OCI-LY7 (cell line): Measurements from ENCODE around the gene ELAVL2. TPM values are rescaled to one million over a fixed set of nuclear protein-coding genes. Genes with fewer than 3 reads are reported as not detected.

Experiments used
- BruUV-seq: library from RNA; stranded (reverse); fragments of 400-500 nt; replicated peaks from 2 replicates; lab custom pipeline; 2021; lab: Mats Ljungman, UMichigan
- CTCF ChIA-PET: fragments of 300-600 bp; sonication (Branson Sonifier 250); formaldehyde crosslinking; loops from one replicate; lab custom pipeline; 2022; ENCODE audit warnings: antibody characterized with exemption; ENCODE audit not compliant: unreplicated experiment; lab: Charles Lee
- POLR2A ChIA-PET: fragments of 300-600 bp; sonication (Branson Sonifier 250); formaldehyde crosslinking; loops from one replicate; lab custom pipeline; 2022; ENCODE audit warnings: antibody characterized with exemption; lab: Charles Lee
- DNase-seq: peaks from one replicate; pipeline ENCODE4 v3.0.0-alpha.2; 2015; ENCODE audit warnings: low spot score
- H2AFZ ChIP-seq: fragments of 200-600 bp; sonication (generic), shearing (Covaris generic); 2 replicates; pipeline ENCODE4 v1.6.1; 2014; ENCODE audit warnings: mild to moderate bottlenecking, antibody characterized with exemption, low read length, moderate library complexity
- H3K27ac ChIP-seq: fragments of 200-600 bp; sonication (generic); 2 replicates; pipeline ENCODE4 v1.5.1; 2014; ENCODE audit warnings: mixed run types, low read depth, mild to moderate bottlenecking, moderate library complexity, low read length, inconsistent platforms; ENCODE audit not compliant: poor library complexity, severe bottlenecking
- H3K36me3 ChIP-seq: fragments of 200-600 bp; sonication (generic); 2 replicates; pipeline ENCODE4 v1.6.1; 2014; ENCODE audit warnings: mild to moderate bottlenecking, antibody characterized with exemption, low read length, moderate library complexity, mixed read lengths; ENCODE audit not compliant: insufficient read depth
- H3K4me1 ChIP-seq: fragments of 200-600 bp; sonication (generic); 2 replicates; pipeline ENCODE4 v1.5.1; 2014; ENCODE audit warnings: mild to moderate bottlenecking, low read length; ENCODE audit not compliant: insufficient read depth, poor library complexity, severe bottlenecking
- H3K4me2 ChIP-seq: fragments of 200-600 bp; sonication (generic); 2 replicates; pipeline ENCODE4 v1.6.1; 2014; ENCODE audit warnings: mild to moderate bottlenecking, low read length
- H3K4me3 ChIP-seq: fragments of 200-600 bp; sonication (generic); 2 replicates; pipeline ENCODE4 v1.5.1; 2014; ENCODE audit warnings: mild to moderate bottlenecking, low read depth, low read length; ENCODE audit not compliant: poor library complexity, severe bottlenecking
- H3K79me2 ChIP-seq: fragments of 200-600 bp; sonication (generic); 2 replicates; pipeline ENCODE4 v1.6.1; 2016; ENCODE audit warnings: low read depth, mild to moderate bottlenecking, low read length, moderate library complexity, mixed read lengths; ENCODE audit not compliant: insufficient read depth
- H3K9me2 ChIP-seq: fragments of 200-600 bp; sonication (generic); 2 replicates; pipeline ENCODE4 v1.6.1; 2016; ENCODE audit warnings: mild to moderate bottlenecking, low read length, mixed read lengths; ENCODE audit not compliant: insufficient read depth
- H3K9me3 ChIP-seq: fragments of 200-600 bp; sonication (generic); 2 replicates; pipeline ENCODE4 v1.6.1; 2014; ENCODE audit warnings: mild to moderate bottlenecking, mixed run types, low read length, mixed read lengths
- H4K20me1 ChIP-seq: fragments of 200-600 bp; sonication (generic); 2 replicates; pipeline ENCODE4 v1.6.1; 2014; ENCODE audit warnings: mild to moderate bottlenecking, antibody characterized with exemption, low read length, moderate library complexity, mixed read lengths; ENCODE audit not compliant: insufficient read depth
- CTCF ChIP-seq: fragments of 200-600 bp; sonication (generic); conservative IDR thresholded peaks from 2 replicates; pipeline ENCODE4 v1.5.1; 2014; ENCODE audit warnings: mild to moderate bottlenecking, antibody characterized with exemption, low read length, moderate library complexity, mixed read lengths
- EZH2phosphoT487 ChIP-seq: fragments of 200-600 bp; sonication (generic); IDR thresholded peaks from 2 replicates; pipeline ENCODE4 v1.6.1; 2018; ENCODE audit warnings: low read depth, borderline replicate concordance, mild to moderate bottlenecking, mixed run types, antibody characterized with exemption, low read length, moderate library complexity, mixed read lengths
- intact Hi-C: fragments of 100-400 bp; cut with micrococcal nuclease; formaldehyde crosslinking; loops from one replicate; pipeline ENCODE4 v1.10.0; 2022; ENCODE audit not compliant: unreplicated experiment
- total RNA-seq, 2 experiments: library from RNA; depleted of rRNA in 1 of 2; stranded (reverse); fragments of >200 nt in 1 of 2; shearing (Covaris generic) in 1 of 2; gene quantifications; 2 replicates each; pipeline ENCODE4 v1.2.3, GENCODE V29; 2014 to 2022

The ELAVL2 gene
- total RNA-seq, 2 experiments from 2014 or later = not detected

- H2AFZ ChIP-seq = no peak overlapping the region
- no peaks in the 10 kb centered on the region for H3K79me2 ChIP-seq
- no peak for DNase-seq
- intact Hi-C loops = no loop called here
- H3K27ac ChIP-seq = no peak overlapping the region
- H3K4me1 ChIP-seq = no peaks in the 10 kb centered on the region
- no peak overlapping the region for H3K4me3 ChIP-seq
- no peaks in the 10 kb centered on the region for H3K36me3 ChIP-seq
- no TSS peak for BruUV-seq
- H3K9me3 ChIP-seq = no peaks in the 10 kb centered on the region
- ChIA-PET CTCF (no interaction called here), POLR2A (no interaction called here)
- TF ChIP-seq EZH2phosphoT487 = no peak
- no peaks in the 10 kb centered on the region for H3K9me2 ChIP-seq
- H3K4me2 ChIP-seq = no peak overlapping the region
- H4K20me1 ChIP-seq = no peaks in the 10 kb centered on the region
These were observed 26.5 kb downstream of the ELAVL2 start for GRCh38 chr9:23799521-23799920.

GRCh38 chr9:23798325-23798724 is 27.7 kb downstream of the ELAVL2 start:
- no peaks in the 10 kb centered on the region for H3K4me1 ChIP-seq
- POLR2A ChIA-PET = no interaction called here
- no TSS peak for BruUV-seq
- no peaks in the 10 kb centered on the region for H3K9me3 ChIP-seq
- no peaks in the 10 kb centered on the region for H3K79me2 ChIP-seq
- CTCF ChIA-PET = no interaction called here
- DNase-seq = no peak
- TF ChIP-seq CTCF (no peak), EZH2phosphoT487 (no peak)
- H3K4me3 ChIP-seq = no peak overlapping the region
- H4K20me1 ChIP-seq = no peaks in the 10 kb centered on the region
- H2AFZ ChIP-seq = no peak overlapping the region
- intact Hi-C loops = no loop called here
- H3K36me3 ChIP-seq = no peaks in the 10 kb centered on the region
- H3K27ac ChIP-seq = no peak overlapping the region
- H3K4me2 ChIP-seq = no peak overlapping the region
- H3K9me2 ChIP-seq = no peaks in the 10 kb centered on the region

GRCh38 chr9:23796209-23796608 is 29.8 kb downstream of the ELAVL2 start:
- Histone ChIP-seq H3K4me2 (no peak overlapping the region), H3K4me3 (no peak overlapping the region), H3K36me3 (no peaks in the 10 kb centered on the region), H3K27ac (no peak overlapping the region), H4K20me1 (no peaks in the 10 kb centered on the region), H3K4me1 (no peaks in the 10 kb centered on the region), H3K9me2 (no peaks in the 10 kb centered on the region), H2AFZ (no peak overlapping the region), H3K79me2 (no peaks in the 10 kb centered on the region), H3K9me3 (no peaks in the 10 kb centered on the region)
- TF ChIP-seq CTCF = no peak
- TF ChIP-seq EZH2phosphoT487 = no peak
- no TSS peak for BruUV-seq
- ChIA-PET POLR2A (interaction anchor here (0.7 to 1.0 kb wide), 2 partner anchors 648 to 1351 kb away, joined by 3 read pairs; no protein-coding TSS in a partner anchor), CTCF (no interaction called here)
- no peak for DNase-seq
- intact Hi-C loops = no loop called here
